MCF 10A (cell line): ENCODE data around the gene OAF. TPM values are rescaled to one million over a fixed set of nuclear protein-coding genes. Genes with fewer than 3 reads are reported as not detected.

ENCODE experiments used
- BruUV-seq: library from RNA; stranded (reverse); fragments of 400-500 nt; replicated peaks from 2 replicates; lab custom pipeline; 2021; lab: Mats Ljungman, UMichigan
- CTCF ChIA-PET: fragments of 300-600 bp; sonication (Branson Sonifier 250); formaldehyde crosslinking; extraction: SDS; loops from one replicate; lab custom pipeline; 2021; ENCODE audit warnings: antibody characterized with exemption, inconsistent platforms; lab: Yijun Ruan, JAX
- POLR2A ChIA-PET: fragments of 300-600, 350-650 bp; sonication (Branson Sonifier 250); formaldehyde crosslinking; extraction: SDS; loops from one replicate; lab custom pipeline; 2020; ENCODE audit warnings: antibody characterized with exemption, inconsistent platforms; lab: Yijun Ruan, JAX
- DNase-seq: peaks from one replicate; pipeline ENCODE4 v3.0.0-alpha.2; 2018; ENCODE audit not compliant: unreplicated experiment
- H3K27ac Mint-ChIP-seq: one replicate; pipeline ENCODE4 v1.8.0; 2022; ENCODE audit warnings: mild to moderate bottlenecking, low read depth, mixed read lengths; ENCODE audit not compliant: unreplicated experiment
- H3K27me3 Mint-ChIP-seq: one replicate; pipeline ENCODE4 v1.8.0; 2022; ENCODE audit warnings: mixed read lengths; ENCODE audit not compliant: insufficient read depth, unreplicated experiment
- H3K36me3 Mint-ChIP-seq: one replicate; pipeline ENCODE4 v1.8.0; 2022; ENCODE audit warnings: mild to moderate bottlenecking, moderate library complexity, mixed read lengths; ENCODE audit not compliant: insufficient read depth, unreplicated experiment
- H3K4me1 Mint-ChIP-seq: one replicate; pipeline ENCODE4 v1.8.0; 2022; ENCODE audit warnings: mixed read lengths; ENCODE audit not compliant: insufficient read depth, unreplicated experiment
- H3K4me3 Mint-ChIP-seq: one replicate; pipeline ENCODE4 v1.8.0; 2022; ENCODE audit warnings: mild to moderate bottlenecking, moderate library complexity, mixed read lengths; ENCODE audit not compliant: unreplicated experiment
- H3K9me3 Mint-ChIP-seq: one replicate; pipeline ENCODE4 v1.8.0; 2022; ENCODE audit warnings: mixed read lengths; ENCODE audit not compliant: unreplicated experiment
- intact Hi-C: fragments of 100-400 bp; cut with micrococcal nuclease; formaldehyde crosslinking; loops from 2 replicates; pipeline ENCODE4 v1.14.1; 2022
- total RNA-seq: library from RNA; stranded (reverse); gene quantifications from 2 replicates; pipeline ENCODE4 v1.2.3, GENCODE V29; 2022
- TF ChIP-seq, protein P1 (sequence below): fragments of 200-600 bp; IDR thresholded peaks from one replicate; pipeline ENCODE4 v1.8.0; 2022; ENCODE audit warnings: antibody characterized with exemption, mild to moderate bottlenecking; ENCODE audit not compliant: unreplicated experiment

OAF gene
- total RNA-seq, 1 experiment from 2014 or later: 21.6 TPM

DNA sequence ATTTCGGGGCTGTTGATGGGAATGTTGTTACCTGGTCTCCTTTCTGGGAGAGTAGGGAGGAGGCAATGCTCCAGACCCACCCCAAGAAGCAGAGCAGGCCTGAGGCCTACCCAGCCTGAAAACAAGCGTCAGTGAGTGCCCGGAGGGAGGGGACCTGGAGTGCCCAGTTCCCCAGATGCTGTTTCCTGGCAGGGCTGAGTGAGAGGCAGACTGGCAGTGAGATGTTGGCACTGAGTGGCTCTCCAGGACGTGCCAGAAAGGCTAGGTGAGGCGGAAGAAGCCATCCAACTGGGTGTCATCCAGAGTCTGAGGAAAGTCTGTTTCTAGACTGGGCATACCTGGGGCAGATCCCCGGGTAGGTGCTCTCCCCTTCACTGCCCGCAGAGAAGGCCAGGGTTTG lies 30.4 kb downstream of the OAF start:
- intact Hi-C loops: no loop called here
- ChIA-PET POLR2A (no interaction called here), CTCF (interaction anchor here (9.9 kb wide), 1 partner anchor 61 kb away, joined by 136 read pairs; no protein-coding TSS in a partner anchor)
- DNase-seq: no peak
- BruUV-seq: no TSS peak
- Mint-ChIP-seq H3K36me3 (no peaks in the 10 kb centered on the region), H3K9me3 (no peaks in the 10 kb centered on the region), H3K4me1 (no peaks in the 10 kb centered on the region), H3K4me3 (no peak overlapping the region), H3K27ac (no peak overlapping the region), H3K27me3 (peaks cover 36% of the 10 kb centered on the region)
- TF ChIP-seq, protein P1, sequence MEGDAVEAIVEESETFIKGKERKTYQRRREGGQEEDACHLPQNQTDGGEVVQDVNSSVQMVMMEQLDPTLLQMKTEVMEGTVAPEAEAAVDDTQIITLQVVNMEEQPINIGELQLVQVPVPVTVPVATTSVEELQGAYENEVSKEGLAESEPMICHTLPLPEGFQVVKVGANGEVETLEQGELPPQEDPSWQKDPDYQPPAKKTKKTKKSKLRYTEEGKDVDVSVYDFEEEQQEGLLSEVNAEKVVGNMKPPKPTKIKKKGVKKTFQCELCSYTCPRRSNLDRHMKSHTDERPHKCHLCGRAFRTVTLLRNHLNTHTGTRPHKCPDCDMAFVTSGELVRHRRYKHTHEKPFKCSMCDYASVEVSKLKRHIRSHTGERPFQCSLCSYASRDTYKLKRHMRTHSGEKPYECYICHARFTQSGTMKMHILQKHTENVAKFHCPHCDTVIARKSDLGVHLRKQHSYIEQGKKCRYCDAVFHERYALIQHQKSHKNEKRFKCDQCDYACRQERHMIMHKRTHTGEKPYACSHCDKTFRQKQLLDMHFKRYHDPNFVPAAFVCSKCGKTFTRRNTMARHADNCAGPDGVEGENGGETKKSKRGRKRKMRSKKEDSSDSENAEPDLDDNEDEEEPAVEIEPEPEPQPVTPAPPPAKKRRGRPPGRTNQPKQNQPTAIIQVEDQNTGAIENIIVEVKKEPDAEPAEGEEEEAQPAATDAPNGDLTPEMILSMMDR: no peak

DNA sequence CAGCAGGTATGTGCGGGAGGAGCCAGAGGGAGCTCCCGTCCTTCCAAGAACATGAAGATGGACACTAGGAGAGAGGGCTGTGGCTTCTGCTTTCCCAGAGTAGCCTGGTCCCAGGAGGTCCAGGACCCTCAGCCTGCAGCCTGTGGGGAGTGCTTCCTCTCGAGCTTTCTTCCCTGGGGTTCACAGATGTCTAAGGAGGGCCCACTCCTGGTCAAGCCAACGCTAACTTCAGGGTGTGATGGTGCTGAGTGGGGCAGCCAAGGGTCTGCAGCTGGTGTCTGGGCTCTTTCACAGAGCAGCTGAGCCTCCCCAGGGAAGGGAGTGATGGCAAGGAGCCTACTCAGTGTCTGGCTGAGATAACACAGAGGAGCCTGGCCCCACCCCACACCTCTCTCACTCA lies 32.4 kb downstream of the OAF start:
- no TSS peak for BruUV-seq
- intact Hi-C loops: no loop called here
- no peak overlapping the region for H3K4me3 Mint-ChIP-seq
- TF ChIP-seq, protein P1: no peak
- H3K4me1 Mint-ChIP-seq: no peaks in the 10 kb centered on the region
- POLR2A ChIA-PET: no interaction called here
- H3K9me3 Mint-ChIP-seq: no peaks in the 10 kb centered on the region
- no peak overlapping the region for H3K27ac Mint-ChIP-seq
- peaks cover 36% of the 10 kb centered on the region for H3K27me3 Mint-ChIP-seq
- H3K36me3 Mint-ChIP-seq: no peaks in the 10 kb centered on the region
- no peak for DNase-seq
- CTCF ChIA-PET: interaction anchor here (0.7 to 9.9 kb wide), 6 partner anchors 8 to 244 kb away, joined by 3 to 136 read pairs (median 5); no protein-coding TSS in a partner anchor

DNA sequence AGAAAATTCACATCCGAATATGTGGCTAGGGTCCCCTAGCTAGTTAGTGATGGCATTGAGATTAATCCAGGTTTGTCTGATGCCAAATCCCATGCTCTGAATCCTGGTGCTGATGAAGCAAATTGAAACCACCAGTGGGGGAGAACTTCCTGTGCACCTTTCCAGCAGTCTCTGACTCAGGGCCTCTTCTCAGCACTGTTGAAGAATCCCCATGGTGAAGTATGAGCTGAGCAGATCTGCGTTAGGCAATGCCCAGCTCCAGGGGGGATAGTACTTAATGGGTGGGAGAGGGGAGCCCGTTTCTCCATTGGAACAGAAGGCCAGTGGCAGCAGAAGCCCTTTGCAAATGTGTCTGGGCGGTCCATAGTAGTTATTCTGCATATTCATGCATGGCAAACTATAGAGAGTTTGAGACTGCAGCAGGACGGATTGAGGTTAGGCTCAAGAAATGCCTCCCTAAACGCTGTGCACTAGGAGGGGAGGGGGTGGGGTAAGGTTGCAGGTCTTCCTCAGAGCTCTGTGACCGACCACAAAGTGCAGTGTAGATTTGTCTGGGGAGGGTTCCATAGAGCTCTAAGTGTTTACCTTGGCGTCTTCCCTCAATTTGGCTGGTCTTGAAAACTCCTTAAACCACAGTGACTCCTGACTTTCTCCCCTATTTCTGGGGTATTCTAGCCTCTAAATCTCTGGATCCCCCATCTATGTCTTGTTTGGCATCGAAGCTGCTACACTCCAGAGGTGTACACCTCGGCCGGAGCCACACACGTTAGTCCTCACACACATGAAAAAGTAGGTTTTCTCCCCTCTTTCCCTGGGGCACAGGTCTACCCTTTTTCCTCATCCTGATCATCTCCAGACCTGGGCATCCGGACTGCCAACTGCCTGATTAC lies 33.9 kb downstream of the OAF start:
- peaks cover 22% of the 10 kb centered on the region for H3K27me3 Mint-ChIP-seq
- no TSS peak for BruUV-seq
- no peaks in the 10 kb centered on the region for H3K4me1 Mint-ChIP-seq
- ChIA-PET POLR2A (interaction anchor here (1.5 kb wide), 1 partner anchor 9 kb away, joined by 3 read pairs; no protein-coding TSS in a partner anchor), CTCF (interaction anchor here (0.6 to 9.9 kb wide), 7 partner anchors 8 to 208 kb away, joined by 3 to 136 read pairs (median 4); no protein-coding TSS in a partner anchor)
- DNase-seq: peak; percentile 26
- intact Hi-C loops: no loop called here
- no peak overlapping the region for H3K27ac Mint-ChIP-seq
- H3K9me3 Mint-ChIP-seq: no peaks in the 10 kb centered on the region
- H3K36me3 Mint-ChIP-seq: no peaks in the 10 kb centered on the region
- H3K4me3 Mint-ChIP-seq: no peak overlapping the region
- TF ChIP-seq, protein P1: no peak

DNA sequence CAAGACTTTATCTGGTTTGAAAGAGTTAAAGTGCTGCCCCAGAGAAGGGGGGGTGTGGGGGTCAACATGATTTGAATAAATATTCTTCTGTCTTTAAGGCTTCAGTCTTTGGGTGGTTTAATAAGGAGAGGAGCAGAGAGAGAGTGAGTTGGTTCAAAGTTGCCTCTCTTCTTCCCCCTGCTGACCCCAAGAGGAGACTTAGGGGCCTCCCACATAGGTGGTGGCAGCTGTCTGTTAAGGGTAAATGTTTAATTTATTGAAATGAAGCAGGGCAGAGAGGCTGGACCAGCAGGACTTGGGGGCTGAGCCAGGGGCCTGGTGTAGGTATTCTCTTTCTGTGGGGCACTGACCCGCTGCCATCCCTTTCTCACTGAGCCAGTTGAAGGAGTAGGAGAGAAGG lies 34.6 kb downstream of the OAF start:
- POLR2A ChIA-PET: no interaction called here
- no TSS peak for BruUV-seq
- CTCF ChIA-PET: interaction anchor here (4.5 to 9.9 kb wide), 2 partner anchors 9 to 56 kb away, joined by 39 to 136 read pairs; no protein-coding TSS in a partner anchor

More for the DNA sequence above, 34.6 kb downstream of the OAF start:
- intact Hi-C loops: no loop called here
- H3K4me1 Mint-ChIP-seq: no peaks in the 10 kb centered on the region
- H3K27me3 Mint-ChIP-seq: peaks cover 21% of the 10 kb centered on the region
- no peaks in the 10 kb centered on the region for H3K9me3 Mint-ChIP-seq
- no peak for DNase-seq
- H3K36me3 Mint-ChIP-seq: no peaks in the 10 kb centered on the region
- H3K27ac Mint-ChIP-seq: no peak overlapping the region
- TF ChIP-seq, protein P1: no peak
- H3K4me3 Mint-ChIP-seq: no peak overlapping the region
